GM20000 (cell line): ENCODE results near the gene NFKBIE.

Experiments
- DNase-seq: peaks from one replicate; pipeline ENCODE4 v3.0.0; 2012; ENCODE audit warnings: low spot score
- CTCF ChIP-seq: IDR thresholded peaks from 2 replicates; pipeline ENCODE4 v1.5.1; 2012; ENCODE audit warnings: mild to moderate bottlenecking, control low read depth; ENCODE audit errors: extremely low read depth, missing control alignments

The NFKBIE gene

GRCh38 chr6:44256775-44257024 is 8.7 kb downstream of the NFKBIE start:
- no peak for TF ChIP-seq CTCF
- no peak for DNase-seq

DNA sequence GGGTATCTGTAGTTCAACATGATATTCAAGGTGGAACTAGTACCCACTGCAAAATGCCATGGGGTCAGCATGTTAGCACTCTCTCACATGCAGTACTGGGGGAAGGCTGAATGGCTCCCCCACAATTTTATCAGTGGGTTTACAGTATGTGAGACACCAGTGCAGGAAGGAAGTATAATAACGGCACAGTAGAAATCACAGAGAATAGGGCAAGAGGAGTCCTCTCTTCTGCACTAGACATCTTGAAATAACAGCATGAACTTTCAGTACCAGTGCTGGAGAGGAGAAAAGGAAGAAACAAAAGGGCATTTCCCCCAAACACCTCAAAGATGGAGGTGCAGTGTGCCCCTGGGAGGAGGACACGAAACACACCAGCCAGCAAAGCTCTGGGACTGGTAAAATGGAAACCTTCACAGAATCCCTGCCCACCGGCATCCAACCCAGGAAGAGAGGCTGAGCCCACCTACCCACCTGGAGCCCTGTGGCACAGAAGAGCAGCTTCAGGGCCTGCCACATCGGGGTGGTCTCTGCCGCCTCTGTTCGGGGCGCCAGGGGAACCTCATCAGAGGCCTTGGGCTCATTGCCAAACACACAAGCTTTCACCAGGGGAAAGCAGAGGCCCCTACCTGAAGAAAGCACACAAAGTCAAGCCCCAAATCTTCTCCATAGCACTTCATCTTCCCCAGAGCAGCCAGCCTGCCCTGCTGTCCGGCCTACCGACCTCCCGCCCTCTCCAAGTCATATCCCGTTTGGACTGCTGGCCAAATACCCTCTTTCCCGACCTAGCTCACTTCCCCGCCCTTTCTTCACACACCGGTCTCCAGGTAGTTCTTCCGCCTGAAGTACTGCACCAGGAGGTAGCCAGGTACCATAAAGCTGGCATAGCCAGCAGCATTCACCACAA is 9.2 kb downstream of the NFKBIE start:
- TF ChIP-seq CTCF, result no peak
- DNase-seq, result no peak

GRCh38 chr6:44255105-44255808 is 10.1 kb downstream of the NFKBIE start:
- TF ChIP-seq CTCF, result no peak
- no peak for DNase-seq

GRCh38 chr6:44254191-44255104 is 10.9 kb downstream of the NFKBIE start:
- no peak for DNase-seq
- no peak for TF ChIP-seq CTCF

- DNase-seq, result no peak
Observed at GRCh38 chr6:44253307-44254101, 11.8 kb downstream of the NFKBIE start.

More at GRCh38 chr6:44253307-44254101, 11.8 kb downstream of the NFKBIE start:
- TF ChIP-seq CTCF, result peak; percentile 35
